ENCODE data around the gene APOBEC2.

Gene APOBEC2

GRCh38 chr6:41059556-41059955 lies 6.6 kb downstream of the APOBEC2 start:
- DNase-seq (ENCODE audit: low spot score), result no peak

DNA sequence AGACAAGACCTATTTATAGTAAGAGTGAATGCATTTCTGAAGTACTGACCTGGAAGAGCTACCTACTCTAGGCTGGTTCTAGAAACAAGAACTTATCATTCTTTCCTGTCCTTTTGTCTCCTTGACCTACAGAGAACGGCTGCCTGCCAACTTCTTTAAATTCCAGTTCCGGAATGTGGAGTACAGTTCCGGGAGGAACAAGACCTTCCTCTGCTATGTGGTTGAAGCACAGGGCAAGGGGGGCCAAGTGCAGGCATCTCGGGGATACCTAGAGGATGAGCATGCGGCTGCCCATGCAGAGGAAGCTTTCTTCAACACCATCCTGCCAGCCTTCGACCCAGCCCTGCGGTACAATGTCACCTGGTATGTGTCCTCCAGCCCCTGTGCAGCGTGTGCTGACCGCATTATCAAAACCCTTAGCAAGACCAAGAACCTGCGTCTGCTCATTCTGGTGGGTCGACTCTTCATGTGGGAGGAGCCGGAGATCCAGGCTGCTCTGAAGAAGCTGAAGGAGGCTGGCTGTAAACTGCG lies 8.3 kb downstream of the APOBEC2 start:
- DNase-seq (ENCODE audit: low spot score), result no peak

DNA sequence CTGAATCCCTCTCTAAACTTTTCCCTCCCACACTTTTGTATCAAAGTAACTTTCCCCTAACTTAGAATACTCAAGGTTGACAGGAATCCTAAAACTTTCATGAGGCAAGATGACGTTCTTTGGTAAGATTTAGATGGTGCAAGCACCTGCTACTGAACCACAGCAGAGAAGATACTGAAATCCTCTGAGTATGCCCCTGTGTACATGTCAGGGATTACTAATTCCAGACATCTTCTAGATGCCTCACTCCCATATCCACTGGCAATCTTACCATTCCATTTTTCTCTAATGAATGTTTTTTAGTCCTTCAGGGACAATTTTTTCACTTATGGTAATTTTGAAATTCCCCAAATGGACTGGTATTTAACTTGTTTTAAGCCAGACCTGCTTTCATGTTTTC lies 9.1 kb downstream of the APOBEC2 start:
- no peak for DNase-seq (ENCODE audit: low spot score)

GRCh38 chr6:41063884-41064285 lies 10.9 kb downstream of the APOBEC2 start:
- DNase-seq (ENCODE audit: low spot score), result no peak

GRCh38 chr6:41064841-41065240 lies 11.8 kb downstream of the APOBEC2 start:
- DNase-seq (ENCODE audit: low spot score), result no peak

GRCh38 chr6:41065550-41066026 lies 12.6 kb downstream of the APOBEC2 start:
- no peak for DNase-seq (ENCODE audit: low spot score)

DNA sequence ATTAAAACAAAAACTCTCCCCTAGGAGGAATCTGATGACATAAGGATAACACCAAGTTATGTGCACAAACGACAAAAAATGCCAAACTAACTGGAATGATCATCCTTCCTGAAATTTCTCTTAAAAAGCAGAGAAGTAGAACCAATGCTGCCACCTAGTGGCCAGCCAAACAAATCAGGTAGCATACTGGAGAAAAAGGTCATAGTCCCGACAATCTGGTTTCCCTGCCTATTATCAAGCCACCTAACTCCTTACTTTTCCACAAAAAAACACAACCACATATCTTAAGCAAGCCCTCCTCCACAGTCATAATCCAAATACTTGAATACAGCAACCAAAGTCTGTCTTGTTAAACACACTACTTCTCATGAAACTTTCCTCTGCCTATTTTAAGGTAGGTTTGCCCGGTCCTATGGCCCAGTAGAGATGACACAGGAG lies 13.9 kb downstream of the APOBEC2 start:
- no peak for DNase-seq (ENCODE audit: low spot score)

DNA sequence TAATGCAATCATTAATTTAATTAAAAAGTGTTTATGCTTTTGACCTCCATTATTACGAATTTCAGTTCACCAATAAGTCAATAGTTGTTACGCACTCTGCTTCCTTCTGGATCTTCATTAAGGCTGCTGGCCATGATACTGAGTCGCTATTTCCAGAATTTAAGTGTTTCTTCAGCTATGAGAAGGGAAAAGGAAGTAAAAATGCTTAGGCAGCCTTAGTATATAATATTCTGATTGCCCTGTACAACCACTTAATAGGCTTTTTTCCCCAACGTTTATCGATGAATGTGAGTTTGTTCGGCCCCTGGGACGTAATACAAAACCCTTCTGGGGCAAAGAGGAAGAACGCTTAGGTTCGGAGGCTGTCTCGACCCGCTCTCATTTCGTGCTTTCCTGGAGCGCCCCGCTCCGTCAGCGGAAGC lies 18.5 kb downstream of the APOBEC2 start:
- DNase-seq (ENCODE audit: low spot score), result no peak

GRCh38 chr6:41071923-41072835 lies 19.2 kb downstream of the APOBEC2 start, which contains the start of gene OARD1:
OARD1 (minus strand) TSS chr6:41072356; CDS start chr6:41071634, 722 bp downstream.
- DNase-seq (ENCODE audit: low spot score), result peak; percentile 100

DNA sequence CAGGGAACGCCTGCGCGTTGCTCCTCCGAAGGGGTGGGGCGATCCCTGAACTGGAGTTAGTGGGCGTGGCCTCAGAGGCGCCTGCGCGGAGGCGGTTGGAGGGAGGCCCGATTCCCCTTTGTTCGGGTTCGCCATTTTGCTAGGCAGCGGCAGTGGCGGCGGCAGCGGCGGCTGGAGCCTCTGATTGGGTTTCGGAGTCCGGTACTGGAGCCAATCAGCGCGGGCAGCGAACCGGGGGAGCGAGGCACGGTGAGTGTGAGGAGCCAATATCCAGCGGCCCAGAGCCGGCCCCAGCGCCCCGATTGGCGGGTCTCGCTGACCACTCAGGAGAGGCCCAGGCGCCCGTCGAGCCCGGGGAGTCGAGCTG lies 19.8 kb downstream of the APOBEC2 start, which contains the start of gene NFYA:
TSS of gene NFYA (plus strand) at position 139 of the 367 bp plus-strand sequence. CDS start 6,116 bp downstream, outside the sequence.
- DNase-seq (ENCODE audit: low spot score), result no peak

DNA sequence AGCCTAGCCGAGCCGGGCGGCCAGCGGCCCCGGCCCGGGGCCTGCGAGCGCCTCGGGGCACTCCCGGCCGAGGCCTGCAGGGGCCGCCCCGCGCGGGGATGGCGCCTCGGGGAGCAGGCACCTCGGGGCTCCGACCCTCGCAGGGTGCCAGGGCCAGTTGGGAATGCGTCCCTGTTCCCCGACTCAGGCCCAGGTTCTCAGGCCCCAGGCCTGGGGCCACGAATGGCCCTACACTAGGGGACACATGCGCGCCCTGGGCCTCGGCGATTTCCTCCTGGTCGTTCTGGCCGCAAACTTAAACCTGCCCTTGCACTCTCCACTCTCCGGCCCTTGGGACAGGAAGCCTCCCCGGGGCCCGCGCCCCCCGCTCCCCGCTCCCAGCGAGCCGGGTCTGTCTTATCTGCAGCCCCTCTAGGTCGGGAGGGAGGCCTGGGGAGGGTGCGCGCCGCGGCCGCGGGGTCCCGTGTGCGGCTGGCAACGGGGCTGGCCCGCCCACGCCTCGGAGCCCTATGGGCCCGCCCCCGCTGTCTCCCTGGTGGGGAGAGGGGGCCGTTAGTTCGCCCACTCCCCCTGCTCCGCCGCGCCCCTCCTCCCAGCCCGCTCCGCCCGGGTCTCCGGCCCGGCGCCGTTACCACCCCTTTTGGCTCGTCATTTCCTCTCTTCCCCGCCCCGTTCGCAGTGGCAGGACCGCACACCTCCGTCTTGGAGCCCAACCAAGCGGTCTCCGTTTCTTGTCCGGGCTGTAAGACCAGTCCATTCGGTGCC lies 20.4 kb downstream of the APOBEC2 start:
- DNase-seq (ENCODE audit: low spot score), result peak; percentile 89

GRCh38 chr6:41073968-41074691 lies 21.1 kb downstream of the APOBEC2 start:
- no peak for DNase-seq (ENCODE audit: low spot score)

GRCh38 chr6:41074692-41075436 lies 21.9 kb downstream of the APOBEC2 start:
- no peak for DNase-seq (ENCODE audit: low spot score)

DNA sequence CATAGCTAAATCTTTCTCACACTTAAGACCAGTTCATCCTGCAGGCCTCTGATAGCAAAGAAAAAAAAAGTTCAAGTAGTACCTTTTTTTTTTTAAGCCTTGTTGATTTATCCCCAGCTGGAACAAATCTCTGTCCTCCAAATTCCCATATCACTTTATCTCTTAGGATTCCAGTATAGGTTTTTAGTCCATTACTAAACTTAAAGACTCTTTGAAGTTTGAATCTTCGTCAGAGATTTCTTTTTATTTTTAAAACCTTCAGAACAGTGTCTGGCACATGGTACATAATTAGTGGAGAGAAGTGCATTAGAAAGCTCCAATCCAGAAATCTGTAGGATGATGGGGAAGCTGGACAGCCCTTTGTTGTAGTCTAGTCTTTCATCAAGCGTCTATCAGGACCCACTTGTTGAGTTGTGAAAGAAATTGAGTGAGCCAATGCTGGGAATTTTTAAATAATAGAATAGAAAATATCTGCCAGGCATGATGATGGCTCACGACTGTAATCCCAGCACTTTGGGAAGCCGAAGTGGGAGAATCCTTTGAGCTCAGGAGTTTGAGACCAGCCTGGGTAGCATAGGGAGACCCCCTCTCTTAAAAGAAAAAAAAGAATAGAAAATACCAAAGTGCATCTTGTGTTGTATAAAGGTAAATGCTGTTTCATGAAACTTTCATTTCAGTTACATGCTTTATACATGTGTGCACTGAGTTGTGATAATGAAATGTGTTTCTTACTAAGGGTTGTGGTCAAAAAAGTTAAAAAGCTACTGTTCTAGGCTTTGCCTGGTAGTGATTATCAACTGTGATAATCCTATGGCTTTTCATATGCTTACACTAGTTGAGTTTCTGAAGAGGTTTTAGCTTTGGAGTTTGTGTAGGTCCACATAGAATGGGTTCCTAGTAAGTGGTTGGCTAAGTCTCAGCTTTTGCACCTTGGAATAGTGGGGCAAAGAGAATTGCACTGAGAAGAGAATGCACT lies 22.9 kb downstream of the APOBEC2 start:
- DNase-seq (ENCODE audit: low spot score), result no peak

DNA sequence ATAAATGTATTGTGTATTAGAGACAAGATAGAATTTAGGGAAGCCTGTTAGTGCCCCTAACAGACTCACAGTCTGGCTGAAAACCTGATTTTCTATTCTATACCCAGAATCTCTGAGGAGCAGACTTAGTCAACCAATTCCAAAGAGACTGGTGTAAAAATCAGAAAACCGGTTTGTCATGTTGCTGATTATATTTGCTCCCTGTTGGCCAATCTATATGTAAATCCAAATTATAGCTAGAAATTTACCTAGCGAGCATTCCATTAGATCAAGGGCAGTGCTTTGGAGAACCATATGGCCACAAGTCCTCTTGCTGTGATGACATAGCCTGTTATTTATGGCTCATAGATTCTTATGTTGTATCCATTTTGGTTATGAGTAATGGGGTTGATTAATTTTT lies 24.5 kb downstream of the APOBEC2 start:
- no peak for DNase-seq (ENCODE audit: low spot score)

DNA sequence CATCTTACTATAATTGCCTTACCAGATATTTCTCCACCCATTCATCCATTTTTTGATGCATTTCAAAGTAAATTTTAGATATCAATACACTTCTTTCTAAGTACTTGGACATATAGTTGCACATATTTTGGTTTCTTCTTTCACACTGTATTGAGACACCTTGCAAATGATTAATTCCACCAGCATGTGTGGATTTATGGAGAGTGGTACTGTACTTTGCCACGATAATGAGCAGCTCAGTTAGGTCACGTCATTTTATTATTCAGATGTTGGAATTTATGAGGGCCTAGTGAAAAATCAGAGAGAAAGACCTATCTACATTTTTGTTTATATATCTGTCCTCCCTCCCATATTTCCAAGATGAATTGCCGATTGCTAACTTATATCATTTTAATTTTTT lies 25.1 kb downstream of the APOBEC2 start:
- no peak for DNase-seq (ENCODE audit: low spot score)

DNA sequence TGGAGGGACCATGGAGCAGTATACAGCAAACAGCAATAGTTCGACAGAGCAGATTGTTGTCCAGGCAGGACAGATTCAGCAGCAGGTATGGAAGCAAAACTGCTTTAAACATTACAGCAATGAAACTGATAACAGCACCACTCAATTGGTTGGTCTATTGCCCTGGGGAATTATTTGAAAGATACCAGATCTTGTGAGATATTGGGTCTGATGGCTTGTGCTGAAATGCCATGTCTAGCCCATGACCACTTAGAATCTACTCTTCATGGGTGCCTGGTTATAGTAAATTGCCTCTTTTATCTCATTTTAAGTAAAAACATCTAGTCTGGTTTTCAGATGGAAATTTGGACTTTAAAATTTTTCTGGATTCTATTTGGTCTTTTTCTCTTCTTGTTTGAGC lies 26.1 kb downstream of the APOBEC2 start:
- no peak for DNase-seq (ENCODE audit: low spot score)

DNA sequence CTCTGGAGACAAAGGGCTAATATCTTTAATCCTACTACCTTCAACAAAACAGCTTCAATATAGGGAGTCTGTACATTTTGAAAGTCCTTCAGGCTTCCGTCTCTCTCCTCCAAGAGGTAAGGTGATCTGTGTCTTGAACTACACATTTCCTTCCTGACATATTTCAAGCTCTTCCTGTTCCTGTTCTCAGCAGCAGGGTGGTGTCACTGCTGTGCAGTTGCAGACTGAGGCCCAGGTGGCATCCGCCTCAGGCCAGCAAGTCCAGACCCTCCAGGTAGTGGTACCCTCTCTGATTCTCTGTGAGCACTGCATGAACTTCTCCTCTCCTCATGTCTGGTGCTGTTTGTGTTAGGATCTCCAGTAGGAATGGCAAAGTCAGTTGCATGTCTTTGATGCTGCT lies 27.6 kb downstream of the APOBEC2 start:
- no peak for DNase-seq (ENCODE audit: low spot score)

- no peak for DNase-seq (ENCODE audit: low spot score)
Observed at GRCh38 chr6:41083072-41083471, 30.1 kb downstream of the APOBEC2 start.

GRCh38 chr6:41085182-41085581 lies 32.2 kb downstream of the APOBEC2 start:
- DNase-seq (ENCODE audit: low spot score), result no peak

Measured in left forelimb (tissue), 1 donor.